Skeletal muscle tissue (tissue), 4 donors: Measurements from ENCODE around the gene PDCL2. TPM values are rescaled to one million over a fixed set of nuclear protein-coding genes. Genes with fewer than 3 reads are reported as not detected.

Experiments used
- H3K27ac ChIP-seq: one replicate; pipeline ENCODE4 v1.7.0; 2013; ENCODE audit warnings: mild to moderate bottlenecking, low read depth, low read length, inconsistent platforms
- H3K27me3 ChIP-seq, 3 donors: one replicate each; pipeline ENCODE4 v1.7.0; 2013; ENCODE audit warnings: low read length in 3 of 3; ENCODE audit not compliant: control insufficient read depth in 3 of 3, insufficient read depth in 3 of 3
- H3K36me3 ChIP-seq, 3 donors: one replicate each; pipeline ENCODE4 v1.7.0; 2013; ENCODE audit warnings: low read length in 3 of 3; ENCODE audit not compliant: control insufficient read depth in 3 of 3, insufficient read depth in 3 of 3
- H3K4me1 ChIP-seq, 3 donors: one replicate each; pipeline ENCODE4 v1.7.0; 2013; ENCODE audit warnings: low read length in 3 of 3, mild to moderate bottlenecking in 3 of 3; ENCODE audit not compliant: control insufficient read depth in 3 of 3, insufficient read depth in 3 of 3
- H3K4me3 ChIP-seq, 3 donors: one replicate each; pipeline ENCODE4 v1.7.0; 2013; ENCODE audit warnings: low read length in 3 of 3
- H3K9ac ChIP-seq, 3 donors: one replicate each; pipeline ENCODE4 v1.7.0; 2013; ENCODE audit warnings: low read length in 3 of 3, mild to moderate bottlenecking in 3 of 3, moderate library complexity in 2 of 3, low read depth in 1 of 3
- H3K9me3 ChIP-seq, 3 donors: one replicate each; pipeline ENCODE4 v1.7.0; 2013; ENCODE audit warnings: low read length in 3 of 3; ENCODE audit not compliant: control insufficient read depth in 3 of 3
- total RNA-seq: library from RNA; depleted of rRNA; stranded (reverse); fragments of >200 nt; gene quantifications from one replicate; pipeline ENCODE4 v1.2.3, GENCODE V29; 2014
- donor health status: Osteomylitis.

PDCL2 gene
- total RNA-seq, 1 donor from 2014 or later = not detected

DNA sequence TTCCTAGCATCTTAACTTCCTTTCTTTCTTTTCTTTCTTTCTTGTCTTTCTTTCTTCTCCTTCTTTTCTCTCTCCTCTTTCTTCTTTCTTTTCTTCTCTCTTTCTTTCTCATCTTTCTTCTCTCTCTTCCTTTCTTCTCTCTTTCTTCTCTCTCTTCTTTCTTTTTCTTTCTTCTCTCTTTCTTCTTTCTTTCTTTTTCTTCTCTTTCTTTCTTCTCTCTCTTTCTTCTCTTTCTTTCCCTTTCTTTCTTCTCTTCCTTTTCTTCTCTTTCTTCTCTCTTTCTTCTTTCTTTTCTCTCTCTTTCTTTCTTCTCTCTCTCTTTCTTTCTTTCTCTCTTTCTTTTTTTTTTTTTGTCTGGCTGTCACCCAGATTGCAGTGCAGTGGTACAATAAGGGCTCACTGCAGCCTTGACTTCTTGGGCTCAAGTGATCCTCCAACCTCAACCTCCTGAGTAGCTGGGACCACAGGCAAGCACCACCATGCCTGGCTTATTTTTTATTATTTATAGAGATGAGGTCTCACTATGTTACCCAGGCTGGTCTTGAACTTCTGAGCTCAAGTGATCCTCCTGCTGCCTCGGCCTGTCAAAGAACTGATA, 26.6 kb upstream of the PDCL2 start:
- no peaks in the 10 kb centered on the region for H3K27me3 ChIP-seq
- no peaks in the 10 kb centered on the region for H3K9me3 ChIP-seq
- no peak overlapping the region for H3K4me3 ChIP-seq
- no peak overlapping the region for H3K27ac ChIP-seq
- no peaks in the 10 kb centered on the region for H3K4me1 ChIP-seq
- H3K9ac ChIP-seq = no peak overlapping the region
- H3K36me3 ChIP-seq = no peaks in the 10 kb centered on the region

DNA sequence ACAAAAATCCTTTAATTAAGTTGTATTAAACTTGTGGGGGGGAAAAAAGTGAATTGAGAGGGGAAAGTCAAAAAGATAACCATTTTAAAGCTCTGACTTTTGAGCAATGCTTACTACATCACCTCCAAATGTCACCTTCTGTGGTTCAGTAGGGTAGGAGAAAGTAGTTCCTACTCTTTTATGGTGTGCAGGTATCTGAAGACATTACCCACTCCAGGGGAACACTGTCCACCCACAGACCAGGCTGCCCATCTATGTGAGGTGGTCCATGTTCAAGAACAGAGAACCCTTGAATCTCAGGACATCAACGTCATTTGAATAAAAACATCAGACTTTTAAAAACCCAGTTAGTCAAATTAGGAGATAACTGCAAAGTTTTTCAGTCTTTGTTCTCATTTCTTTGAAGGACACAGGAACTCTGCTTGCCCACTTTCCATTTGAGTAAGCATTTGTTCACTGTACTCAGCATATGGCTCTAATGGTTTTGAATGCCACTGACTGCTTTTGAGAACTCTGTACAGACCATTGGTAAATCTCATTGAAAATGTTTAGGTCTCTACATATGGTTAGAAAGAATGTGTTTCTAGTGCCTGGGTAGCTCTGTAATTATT, 25.6 kb upstream of the PDCL2 start:
- H3K27ac ChIP-seq = no peak overlapping the region
- no peaks in the 10 kb centered on the region for H3K36me3 ChIP-seq
- H3K27me3 ChIP-seq = no peaks in the 10 kb centered on the region
- no peak overlapping the region for H3K4me3 ChIP-seq
- no peak overlapping the region for H3K9ac ChIP-seq
- no peaks in the 10 kb centered on the region for H3K9me3 ChIP-seq
- no peaks in the 10 kb centered on the region for H3K4me1 ChIP-seq

DNA sequence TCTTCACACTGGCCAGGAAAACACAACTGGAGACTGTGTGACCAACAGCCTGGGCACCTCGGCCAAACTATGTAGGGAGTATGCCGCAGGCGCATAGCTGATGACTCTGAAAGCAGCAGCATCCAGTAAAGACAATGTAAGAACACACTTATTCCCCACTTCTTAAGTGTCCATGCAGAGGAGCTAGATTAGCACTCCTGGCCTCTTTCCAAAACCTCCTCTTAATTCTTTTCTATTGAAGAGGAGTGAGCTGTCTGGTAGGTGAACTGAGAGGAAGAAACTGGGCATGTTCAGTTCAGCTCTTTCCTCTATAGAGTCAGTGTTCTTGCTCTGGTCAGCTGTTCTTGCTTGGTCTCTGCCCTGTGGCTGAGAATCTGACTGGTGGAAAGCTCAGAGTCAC, 23.0 kb upstream of the PDCL2 start:
- H3K27me3 ChIP-seq = no peaks in the 10 kb centered on the region
- H3K4me1 ChIP-seq = no peaks in the 10 kb centered on the region
- no peak overlapping the region for H3K9ac ChIP-seq
- H3K36me3 ChIP-seq = no peaks in the 10 kb centered on the region
- H3K4me3 ChIP-seq = no peak overlapping the region
- no peak overlapping the region for H3K27ac ChIP-seq
- H3K9me3 ChIP-seq = no peaks in the 10 kb centered on the region

DNA sequence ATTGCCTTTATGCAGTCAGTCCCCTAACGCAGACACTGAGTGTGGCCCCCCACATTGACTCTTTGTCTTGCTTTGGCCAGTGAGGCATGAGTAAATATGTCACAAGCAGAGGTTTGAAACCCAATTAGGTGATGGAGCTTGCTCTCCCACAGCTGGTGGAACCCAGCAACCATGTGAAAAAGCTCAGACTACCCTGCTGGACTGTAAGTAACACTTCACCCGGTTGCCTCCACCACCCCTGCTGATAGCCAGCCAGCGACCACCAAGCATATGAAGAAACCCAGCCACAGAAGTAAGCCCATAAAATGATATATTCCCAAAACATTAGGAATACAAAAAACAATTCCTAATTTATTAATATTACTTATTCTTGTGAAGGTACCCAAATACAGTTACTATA, 21.6 kb upstream of the PDCL2 start:
- Histone ChIP-seq H3K36me3 (no peaks in the 10 kb centered on the region), H3K4me3 (no peak overlapping the region), H3K27me3 (no peaks in the 10 kb centered on the region), H3K9ac (no peak overlapping the region), H3K4me1 (no peaks in the 10 kb centered on the region), H3K9me3 (no peaks in the 10 kb centered on the region), H3K27ac (no peak overlapping the region)

DNA sequence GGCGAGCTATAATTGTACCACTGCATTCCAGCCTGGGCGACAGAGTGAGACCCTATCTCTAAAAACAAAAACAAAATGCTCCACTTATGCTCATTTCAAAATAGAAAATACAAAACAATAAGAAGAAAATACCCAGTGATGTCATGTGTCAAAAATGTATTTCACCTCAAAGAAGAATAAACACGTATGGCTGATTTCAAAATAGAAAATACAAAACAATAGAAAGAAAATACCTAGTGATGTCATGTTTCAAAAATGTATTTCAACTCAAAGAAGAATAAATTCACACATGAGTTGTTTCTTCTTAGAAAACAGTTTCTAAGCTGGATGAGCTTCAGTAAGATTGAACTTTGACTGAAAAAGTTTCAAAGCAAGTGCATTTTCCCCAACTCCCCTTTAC, 20.3 kb upstream of the PDCL2 start:
- Histone ChIP-seq H3K27ac (no peak overlapping the region), H3K27me3 (no peaks in the 10 kb centered on the region)

DNA sequence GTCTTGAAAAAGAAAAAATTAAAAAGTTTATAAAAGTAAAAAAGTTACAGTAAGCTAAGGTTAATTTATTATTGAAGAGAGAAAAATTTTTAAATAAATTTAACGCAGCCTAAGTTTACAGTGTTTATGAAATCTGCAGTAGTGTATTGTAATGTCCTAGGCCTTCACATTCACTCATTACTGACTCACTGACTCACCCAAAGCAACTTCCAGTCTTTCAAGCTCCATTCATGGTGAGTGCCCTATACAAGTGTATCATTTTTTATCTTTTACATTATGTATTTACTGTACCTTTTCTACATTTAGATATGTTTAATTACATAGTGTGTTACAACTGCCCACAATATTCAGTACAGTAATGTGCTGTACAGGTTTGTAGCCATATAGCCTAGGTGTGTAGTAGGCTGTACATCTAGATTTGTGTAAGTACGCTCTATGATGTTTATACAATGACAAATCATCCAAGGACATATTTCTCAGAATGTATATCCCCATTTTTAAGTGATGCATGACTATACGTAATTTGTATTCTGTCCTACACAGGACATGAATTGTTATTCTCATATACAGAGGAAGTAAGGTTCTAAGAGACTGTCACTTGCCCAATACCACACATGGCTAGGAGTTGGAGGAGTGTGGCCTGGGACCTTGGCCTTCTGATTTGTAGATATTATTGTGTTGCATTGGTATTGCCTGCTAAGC, 19.5 kb upstream of the PDCL2 start:
- Histone ChIP-seq H3K4me3 (no peak overlapping the region), H3K4me1 (no peaks in the 10 kb centered on the region), H3K9ac (no peak overlapping the region), H3K27me3 (no peaks in the 10 kb centered on the region), H3K36me3 (no peaks in the 10 kb centered on the region), H3K27ac (no peak overlapping the region), H3K9me3 (no peaks in the 10 kb centered on the region)

More for the DNA sequence above, 20.3 kb upstream of the PDCL2 start:
- no peak overlapping the region for H3K9ac ChIP-seq
- no peaks in the 10 kb centered on the region for H3K36me3 ChIP-seq
- H3K4me3 ChIP-seq = no peak overlapping the region
- H3K9me3 ChIP-seq = no peaks in the 10 kb centered on the region
- H3K4me1 ChIP-seq = no peaks in the 10 kb centered on the region

DNA sequence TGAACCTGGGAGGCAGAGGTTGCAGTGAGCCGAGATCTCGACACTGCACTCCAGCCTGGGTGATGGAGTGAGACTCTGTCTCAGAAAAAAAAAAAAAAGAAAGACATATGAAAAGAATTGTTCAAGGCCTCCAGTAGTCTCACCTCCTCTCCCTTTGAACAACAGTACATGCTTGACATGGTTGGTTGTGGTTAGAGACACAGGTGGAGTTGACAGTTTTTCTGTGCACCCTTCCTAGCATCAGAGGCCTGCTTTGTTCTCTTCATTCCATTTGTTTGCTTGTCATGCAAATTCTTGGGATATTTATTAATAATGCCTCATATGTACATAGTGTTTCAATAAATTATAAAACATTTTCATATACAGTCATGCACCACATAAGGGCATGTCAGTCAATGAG, 18.3 kb upstream of the PDCL2 start:
- Histone ChIP-seq H3K9me3 (no peaks in the 10 kb centered on the region), H3K27me3 (peaks cover 0 to under 1% (median 0%) of the 10 kb centered on the region in 3 donors), H3K27ac (no peak overlapping the region), H3K36me3 (no peaks in the 10 kb centered on the region), H3K9ac (no peak overlapping the region), H3K4me3 (no peak overlapping the region), H3K4me1 (no peaks in the 10 kb centered on the region)

DNA sequence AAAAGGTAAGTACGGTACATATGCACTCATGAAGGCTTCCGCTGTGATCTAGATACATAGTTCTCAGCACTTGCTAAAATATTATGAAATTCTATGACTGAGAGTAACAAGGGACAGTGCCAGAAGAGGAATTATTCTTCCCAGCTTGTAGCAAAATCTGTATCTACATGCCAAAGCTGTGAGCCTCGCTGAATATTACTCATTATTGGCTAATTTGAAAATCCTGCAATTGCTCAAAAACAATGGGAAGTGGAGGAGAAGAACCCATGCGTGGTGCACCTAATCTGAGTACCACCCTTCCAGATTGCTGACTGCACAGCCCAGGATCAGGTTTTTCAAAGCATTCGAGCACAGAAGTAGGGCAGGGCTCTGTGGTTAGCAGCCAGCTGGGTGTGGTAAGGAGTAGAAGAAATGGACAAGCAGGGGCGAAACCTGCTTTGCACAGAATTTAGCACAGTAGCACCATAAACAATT, 17.4 kb upstream of the PDCL2 start:
- Histone ChIP-seq H3K9ac (no peak overlapping the region), H3K27ac (no peak overlapping the region), H3K9me3 (no peaks in the 10 kb centered on the region), H3K4me1 (no peaks in the 10 kb centered on the region), H3K36me3 (no peaks in the 10 kb centered on the region), H3K4me3 (no peak overlapping the region), H3K27me3 (peaks cover 0 to 5% (median 0%) of the 10 kb centered on the region in 3 donors)

DNA sequence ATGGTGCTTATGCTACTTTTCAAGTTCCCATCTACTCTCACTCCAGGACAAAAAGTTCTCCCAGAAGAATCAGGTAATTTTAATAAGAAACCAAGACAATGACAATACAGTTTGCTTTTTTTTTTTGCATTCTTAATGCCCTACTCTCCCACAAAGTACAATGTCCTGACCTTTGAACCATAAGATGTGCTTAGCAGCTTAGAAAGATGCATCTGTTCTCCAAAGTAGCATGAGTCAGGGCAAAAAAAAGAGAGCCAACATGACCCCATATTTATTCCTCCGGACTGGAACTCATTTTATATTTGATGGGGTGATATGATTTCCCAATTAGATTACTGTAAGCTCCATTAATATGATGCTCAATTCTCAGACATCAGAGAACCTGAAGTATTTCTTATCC, 16.5 kb upstream of the PDCL2 start:
- no peaks in the 10 kb centered on the region for H3K36me3 ChIP-seq
- no peaks in the 10 kb centered on the region for H3K9me3 ChIP-seq
- H3K4me1 ChIP-seq = no peaks in the 10 kb centered on the region
- H3K27ac ChIP-seq = no peak overlapping the region
- H3K9ac ChIP-seq = no peak overlapping the region
- H3K27me3 ChIP-seq = peaks cover 0 to 5% (median 0%) of the 10 kb centered on the region in 3 donors
- H3K4me3 ChIP-seq = no peak overlapping the region

DNA sequence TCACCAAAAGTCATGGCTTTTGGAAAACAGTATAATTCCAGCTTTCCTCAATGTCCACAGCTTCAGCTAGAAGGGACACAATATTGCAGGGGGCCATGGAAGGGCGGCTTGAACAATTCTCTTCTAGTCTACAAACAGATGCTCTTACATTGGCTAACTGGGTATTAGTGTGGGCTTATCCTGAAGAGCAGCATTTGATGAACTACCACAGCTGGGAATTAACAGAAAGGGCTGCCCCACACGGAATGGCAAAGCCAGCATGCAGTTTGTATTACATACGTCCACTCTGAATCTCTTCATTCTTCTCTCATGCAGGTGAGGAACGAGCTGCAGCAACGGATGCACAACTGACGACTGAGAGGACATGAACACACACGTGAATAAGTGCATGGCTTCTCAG, 13.0 kb upstream of the PDCL2 start:
- peaks cover 0 to 5% (median 0%) of the 10 kb centered on the region in 3 donors for H3K27me3 ChIP-seq
- no peak overlapping the region for H3K4me3 ChIP-seq
- no peaks in the 10 kb centered on the region for H3K36me3 ChIP-seq
- H3K4me1 ChIP-seq = no peaks in the 10 kb centered on the region
- no peak overlapping the region for H3K27ac ChIP-seq
- no peaks in the 10 kb centered on the region for H3K9me3 ChIP-seq
- no peak overlapping the region for H3K9ac ChIP-seq
